WTC11 (cell line): ENCODE results near the gene ZBTB20. TPM values are rescaled to one million over a fixed set of nuclear protein-coding genes. Genes with fewer than 3 reads are reported as not detected.

Experiments
- ATAC-seq: fragments of 200-7000 bp; cut with Tn5 transposase; 2 replicates; pipeline ENCODE4 v1.10.0; 2021; ENCODE audit warnings: mild to moderate bottlenecking, moderate library complexity
- CTCF ChIA-PET: fragments of 300-600 bp; sonication (Branson Sonifier 250); formaldehyde crosslinking; loops from one replicate; lab custom pipeline; 2021; ENCODE audit warnings: antibody characterized with exemption; lab: Charles Lee
- POLR2A ChIA-PET: fragments of 350-600 bp; sonication (Branson Sonifier 250); formaldehyde crosslinking; loops from one replicate; lab custom pipeline; 2021; ENCODE audit warnings: antibody characterized with exemption; lab: Charles Lee
- DNase-seq: peaks from one replicate; pipeline ENCODE4 v3.0.0; 2021; ENCODE audit warnings: low spot score
- H3K27ac Mint-ChIP-seq: 2 replicates; pipeline ENCODE4 v1.8.0; 2021; ENCODE audit warnings: mixed read lengths
- H3K27me3 Mint-ChIP-seq: 2 replicates; pipeline ENCODE4 v1.8.0; 2021; ENCODE audit warnings: low read depth, mild to moderate bottlenecking, moderate library complexity, mixed read lengths
- H3K36me3 Mint-ChIP-seq: 2 replicates; pipeline ENCODE4 v1.8.0; 2021; ENCODE audit warnings: mixed read lengths
- H3K4me1 Mint-ChIP-seq: 2 replicates; pipeline ENCODE4 v1.8.0; 2022; ENCODE audit warnings: mixed read lengths
- H3K4me3 Mint-ChIP-seq: 2 replicates; pipeline ENCODE4 v1.8.0; 2021; ENCODE audit warnings: mild to moderate bottlenecking, moderate library complexity, mixed read lengths
- H3K9me3 Mint-ChIP-seq: 2 replicates; pipeline ENCODE4 v1.8.0; 2021; ENCODE audit warnings: mixed read lengths
- ATF1 ChIP-seq: sonication (generic); formaldehyde crosslinking; IDR thresholded peaks from 2 replicates; pipeline ENCODE4 v1.8.1; 2023; ENCODE audit warnings: mild to moderate bottlenecking, moderate library complexity, missing genetic modification reagents
- CBFB ChIP-seq: sonication (generic); formaldehyde crosslinking; IDR thresholded peaks from 2 replicates; pipeline ENCODE4 v1.8.1; 2022; ENCODE audit warnings: mild to moderate bottlenecking, low read depth, missing genetic modification reagents
- CREB1 ChIP-seq: sonication (generic); formaldehyde crosslinking; IDR thresholded peaks from 2 replicates; pipeline ENCODE4 v1.8.0; 2023; ENCODE audit warnings: mild to moderate bottlenecking, missing genetic modification reagents
- CREM ChIP-seq: sonication (generic); formaldehyde crosslinking; IDR thresholded peaks from 2 replicates; pipeline ENCODE4 v1.8.1; 2022; ENCODE audit warnings: mild to moderate bottlenecking, missing genetic modification reagents, moderate library complexity
- CTCF ChIP-seq: fragments of 200-600 bp; IDR thresholded peaks from 2 replicates; pipeline ENCODE4 v1.8.0; 2022; ENCODE audit warnings: antibody characterized with exemption
- EMX1 ChIP-seq: fragments of 250-450 bp; sonication (Bioruptor Pico); IDR thresholded peaks from 2 replicates; pipeline ENCODE4 v1.8.0; 2021; ENCODE audit warnings: mild to moderate bottlenecking
- ESRRA ChIP-seq: sonication (generic); formaldehyde crosslinking; IDR thresholded peaks from 2 replicates; pipeline ENCODE4 v1.8.1; 2022; ENCODE audit warnings: mild to moderate bottlenecking, missing genetic modification reagents, borderline replicate concordance
- FOXK1 ChIP-seq: sonication (generic); formaldehyde crosslinking; IDR thresholded peaks from 2 replicates; pipeline ENCODE4 v1.8.0; 2022; ENCODE audit warnings: mild to moderate bottlenecking, moderate library complexity, missing genetic modification reagents
- HMGA2 ChIP-seq: fragments of 250-450 bp; sonication (Bioruptor Pico); IDR thresholded peaks from 2 replicates; pipeline ENCODE4 v1.4.0; 2021; ENCODE audit warnings: mild to moderate bottlenecking, moderate library complexity
- MXD4 ChIP-seq: fragments of 250-450 bp; sonication (Bioruptor Pico); IDR thresholded peaks from 2 replicates; pipeline ENCODE4 v1.8.0; 2021; ENCODE audit warnings: mild to moderate bottlenecking, moderate library complexity, borderline replicate concordance
- NFE2L1 ChIP-seq: sonication (generic); formaldehyde crosslinking; IDR thresholded peaks from 2 replicates; pipeline ENCODE4 v1.8.1; 2023; ENCODE audit warnings: missing genetic modification reagents
- NR1H2 ChIP-seq: sonication (generic); formaldehyde crosslinking; IDR thresholded peaks from 2 replicates; pipeline ENCODE4 v1.9.0; 2021; ENCODE audit warnings: mild to moderate bottlenecking, moderate library complexity, missing genetic modification reagents
- OVOL2 ChIP-seq: fragments of 250-450 bp; sonication (Bioruptor Pico); IDR thresholded peaks from 2 replicates; pipeline ENCODE4 v1.9.0; 2021; ENCODE audit warnings: mild to moderate bottlenecking, borderline replicate concordance
- SMAD3 ChIP-seq: sonication (generic); formaldehyde crosslinking; IDR thresholded peaks from 2 replicates; pipeline ENCODE4 v1.8.0; 2022; ENCODE audit warnings: missing genetic modification reagents, mild to moderate bottlenecking, borderline replicate concordance
- SP1 ChIP-seq: sonication (generic); formaldehyde crosslinking; conservative IDR thresholded peaks from 2 replicates; pipeline ENCODE4 v1.8.1; 2022; ENCODE audit warnings: missing genetic modification reagents
- TP53 ChIP-seq: sonication (generic); formaldehyde crosslinking; IDR thresholded peaks from 2 replicates; pipeline ENCODE4 v1.8.1; 2023; ENCODE audit warnings: mild to moderate bottlenecking, missing genetic modification reagents
- ZBTB21 ChIP-seq: sonication (generic); formaldehyde crosslinking; IDR thresholded peaks from 2 replicates; pipeline ENCODE4 v1.8.1; 2023; ENCODE audit warnings: mild to moderate bottlenecking, missing genetic modification reagents, borderline replicate concordance
- ZNF121 ChIP-seq: sonication (generic); formaldehyde crosslinking; IDR thresholded peaks from 2 replicates; pipeline ENCODE4 v1.8.0; 2023; ENCODE audit warnings: missing genetic modification reagents
- ZNF416 ChIP-seq: fragments of 250-450 bp; sonication (Bioruptor Pico); IDR thresholded peaks from 2 replicates; pipeline ENCODE4 v1.9.0; 2021; ENCODE audit warnings: mild to moderate bottlenecking, inconsistent platforms
- ZSCAN18 ChIP-seq: fragments of 250-450 bp; sonication (Bioruptor Pico); IDR thresholded peaks from 2 replicates; pipeline ENCODE4 v2.1.2; 2022; ENCODE audit warnings: mild to moderate bottlenecking, moderate library complexity
- total RNA-seq: library from RNA; stranded (reverse); gene quantifications from 3 replicates; pipeline ENCODE4 v1.2.3, GENCODE V29; 2021
- TF ChIP-seq, protein P1 (sequence below): sonication (generic); formaldehyde crosslinking; IDR thresholded peaks from 2 replicates; pipeline ENCODE4 v1.8.0; 2022; ENCODE audit warnings: mild to moderate bottlenecking, missing genetic modification reagents
- TF ChIP-seq, protein P2 (sequence below): sonication (generic); formaldehyde crosslinking; IDR thresholded peaks from 2 replicates; pipeline ENCODE4 v1.8.1; 2023; ENCODE audit warnings: mild to moderate bottlenecking, moderate library complexity, missing genetic modification reagents

The ZBTB20 gene
- total RNA-seq, 1 experiment from 2014 or later: 1.5 TPM

- DNase-seq (no peak), ATAC-seq (no peak)
- no peaks in the 10 kb centered on the region for H3K27me3 Mint-ChIP-seq
- no peak overlapping the region for H3K27ac Mint-ChIP-seq
- no peaks in the 10 kb centered on the region for H3K9me3 Mint-ChIP-seq
- no peaks in the 10 kb centered on the region for H3K36me3 Mint-ChIP-seq
- TF ChIP-seq SMAD3 (CRISPR knock-in tag): no peak
- no peak for TF ChIP-seq ESRRA (CRISPR knock-in tag)
- TF ChIP-seq NR1H2 (CRISPR knock-in tag): no peak
- no peak for TF ChIP-seq CTCF
- no peak for TF ChIP-seq CREM (CRISPR knock-in tag)
- TF ChIP-seq, protein P1, sequence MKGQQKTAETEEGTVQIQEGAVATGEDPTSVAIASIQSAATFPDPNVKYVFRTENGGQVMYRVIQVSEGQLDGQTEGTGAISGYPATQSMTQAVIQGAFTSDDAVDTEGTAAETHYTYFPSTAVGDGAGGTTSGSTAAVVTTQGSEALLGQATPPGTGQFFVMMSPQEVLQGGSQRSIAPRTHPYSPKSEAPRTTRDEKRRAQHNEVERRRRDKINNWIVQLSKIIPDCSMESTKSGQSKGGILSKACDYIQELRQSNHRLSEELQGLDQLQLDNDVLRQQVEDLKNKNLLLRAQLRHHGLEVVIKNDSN: no peak
- no peak for TF ChIP-seq ZNF416 (CRISPR knock-in tag)
- no peak for TF ChIP-seq FOXK1 (CRISPR knock-in tag)
- CTCF ChIA-PET: interaction anchor here (0.5 to 0.6 kb wide), 2 partner anchors 230 to 310 kb away, joined by 3 to 4 read pairs; no protein-coding TSS in a partner anchor
- POLR2A ChIA-PET: no interaction called here
- H3K4me1 Mint-ChIP-seq: no peaks in the 10 kb centered on the region
- H3K4me3 Mint-ChIP-seq: no peak overlapping the region
Measured at GRCh38 chr3:114834175-114834940, 312.7 kb downstream of the ZBTB20 start.

DNA sequence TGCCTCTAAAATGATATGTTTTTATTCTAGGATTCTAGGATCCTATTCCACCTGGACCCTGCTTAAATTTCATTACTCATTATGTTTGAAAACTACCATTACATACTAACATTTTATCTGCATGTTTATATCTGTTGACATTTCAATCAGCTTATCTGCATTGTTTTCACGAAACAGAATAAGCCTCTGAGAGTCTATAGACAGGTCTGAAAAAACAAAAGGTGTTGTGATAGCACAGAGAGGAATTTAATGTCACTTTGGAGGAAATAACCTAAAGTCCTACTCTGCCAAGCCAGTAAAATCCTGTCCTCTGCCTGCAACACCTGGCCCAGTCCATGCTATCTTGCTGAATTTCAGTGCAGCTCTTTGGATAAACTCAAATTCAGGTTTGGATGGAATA, 315.2 kb downstream of the ZBTB20 start:
- DNase-seq: no peak
- no peaks in the 10 kb centered on the region for H3K4me1 Mint-ChIP-seq
- H3K9me3 Mint-ChIP-seq: no peaks in the 10 kb centered on the region
- TF ChIP-seq ESRRA (CRISPR knock-in tag): no peak
- TF ChIP-seq EMX1 (CRISPR knock-in tag): no peak
- TF ChIP-seq CBFB (CRISPR knock-in tag): no peak
- TF ChIP-seq MXD4 (CRISPR knock-in tag): no peak
- TF ChIP-seq CREB1 (CRISPR knock-in tag): no peak
- TF ChIP-seq ZNF121 (CRISPR knock-in tag): no peak
- no peak for TF ChIP-seq ATF1 (CRISPR knock-in tag)
- TF ChIP-seq SP1 (CRISPR knock-in tag): no peak
- TF ChIP-seq OVOL2 (CRISPR knock-in tag): no peak
- TF ChIP-seq NFE2L1 (CRISPR knock-in tag): no peak
- no peak for TF ChIP-seq TP53
- TF ChIP-seq HMGA2 (CRISPR knock-in tag): no peak
- TF ChIP-seq ZBTB21 (CRISPR knock-in tag): no peak
- TF ChIP-seq, protein P2, sequence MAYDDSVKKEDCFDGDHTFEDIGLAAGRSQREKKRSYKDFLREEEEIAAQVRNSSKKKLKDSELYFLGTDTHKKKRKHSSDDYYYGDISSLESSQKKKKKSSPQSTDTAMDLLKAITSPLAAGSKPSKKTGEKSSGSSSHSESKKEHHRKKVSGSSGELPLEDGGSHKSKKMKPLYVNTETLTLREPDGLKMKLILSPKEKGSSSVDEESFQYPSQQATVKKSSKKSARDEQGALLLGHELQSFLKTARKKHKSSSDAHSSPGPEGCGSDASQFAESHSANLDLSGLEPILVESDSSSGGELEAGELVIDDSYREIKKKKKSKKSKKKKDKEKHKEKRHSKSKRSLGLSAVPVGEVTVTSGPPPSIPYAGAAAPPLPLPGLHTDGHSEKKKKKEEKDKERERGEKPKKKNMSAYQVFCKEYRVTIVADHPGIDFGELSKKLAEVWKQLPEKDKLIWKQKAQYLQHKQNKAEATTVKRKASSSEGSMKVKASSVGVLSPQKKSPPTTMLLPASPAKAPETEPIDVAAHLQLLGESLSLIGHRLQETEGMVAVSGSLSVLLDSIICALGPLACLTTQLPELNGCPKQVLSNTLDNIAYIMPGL (CRISPR knock-in tag): no peak
- no peak for TF ChIP-seq ZSCAN18 (CRISPR knock-in tag)
- TF ChIP-seq CREM (CRISPR knock-in tag): no peak
- TF ChIP-seq, all 79 proteins: peak for 0
- Mint-ChIP-seq H3K4me3 (no peak overlapping the region), H3K27me3 (no peaks in the 10 kb centered on the region), H3K36me3 (no peaks in the 10 kb centered on the region), H3K27ac (no peak overlapping the region)
- ATAC-seq: no peak
- ChIA-PET CTCF (interaction anchor here (1.6 kb wide), 1 partner anchor 952 kb away, joined by 5 read pairs; no protein-coding TSS in a partner anchor), POLR2A (no interaction called here)
